GM12878 (cell line): ENCODE measurements around the gene NOS1. TPM values are rescaled to one million over a fixed set of nuclear protein-coding genes. Genes with fewer than 3 reads are reported as not detected.
"Not testable (repeated sequence)": the region's sequence is repeated elsewhere in the genome, so short reads cannot be mapped to it uniquely, and the experiment has no call there.

Experiments used
- ATAC-seq: fragments of 200-7000 bp; cut with Tn5 transposase; 3 replicates; pipeline ENCODE4 v1.9.1; 2020; ENCODE audit warnings: mild to moderate bottlenecking, moderate library complexity
- BruUV-seq: library from RNA; stranded (reverse); fragments of 400-500 nt; replicated peaks from 2 replicates; lab custom pipeline; 2021; lab: Mats Ljungman, UMichigan
- CTCF ChIA-PET: fragments of 300-600 bp; sonication (Branson Sonifier 250); formaldehyde crosslinking; extraction: SDS; loops from one replicate; lab custom pipeline; 2021; ENCODE audit warnings: inconsistent platforms; lab: Yijun Ruan, JAX
- POLR2A ChIA-PET: fragments of 350-600 bp; formaldehyde crosslinking; extraction: SDS; loops from one replicate; lab custom pipeline; 2021; ENCODE audit warnings: inconsistent platforms; lab: Charles Lee
- RAD21 ChIA-PET: fragments of 300-600 bp; sonication (Branson Sonifier 250); formaldehyde crosslinking; loops from one replicate; lab custom pipeline; 2023; ENCODE audit warnings: antibody characterized with exemption; ENCODE audit not compliant: unreplicated experiment; lab: Charles Lee
- SMC1A ChIA-PET: fragments of 300-600 bp; sonication (Branson Sonifier 250); formaldehyde crosslinking; loops from one replicate; lab custom pipeline; 2023; ENCODE audit not compliant: unreplicated experiment, uncharacterized antibody; lab: Charles Lee
- DNase-seq: peaks from one replicate; pipeline ENCODE4 v3.0.0-alpha.2; 2011; ENCODE audit warnings: low read depth, low spot score
- FAIRE-seq: peaks from 3 replicates; lab custom pipeline; 2011; peaks lifted over from hg19 to GRCh38; lab: Jason Lieb, UNC
- H2AFZ ChIP-seq: 2 replicates; pipeline ENCODE4 v1.6.0; 2011; ENCODE audit warnings: low read depth, low read length, control low read depth; ENCODE audit not compliant: control insufficient read depth
- H3K27ac ChIP-seq: 2 replicates; pipeline ENCODE4 v1.5.1; 2011; ENCODE audit warnings: control low read depth; ENCODE audit not compliant: control insufficient read depth, insufficient read depth
- H3K27me3 ChIP-seq, 2 experiments: replicated peaks in 1 of 2; 2 replicates each; pipeline versions ENCODE4 v1.6.0 to v1.6.1; 2011; ENCODE audit warnings: low read length in 1 of 2; ENCODE audit not compliant: control insufficient read depth in 2 of 2, insufficient read depth in 2 of 2
- H3K36me3 ChIP-seq, 2 experiments: 2 replicates each; pipeline ENCODE4 v1.5.1; 2011; ENCODE audit warnings: low read length in 1 of 2; ENCODE audit not compliant: control insufficient read depth in 2 of 2, insufficient read depth in 2 of 2
- H3K4me1 ChIP-seq: 2 replicates; pipeline ENCODE4 v1.6.1; 2011; ENCODE audit warnings: mild to moderate bottlenecking, low read length, moderate library complexity, mixed read lengths; ENCODE audit not compliant: control insufficient read depth, insufficient read depth
- H3K4me2 ChIP-seq: 2 replicates; pipeline ENCODE4 v1.6.0; 2011; ENCODE audit warnings: control low read depth; ENCODE audit not compliant: control insufficient read depth, insufficient read depth
- H3K4me3 ChIP-seq: fragments of 200-600 bp; sonication (generic); 2 replicates; pipeline ENCODE4 v1.5.1; 2016
- H3K79me2 ChIP-seq: 2 replicates; pipeline ENCODE4 v1.6.0; 2011; ENCODE audit warnings: low read length; ENCODE audit not compliant: control insufficient read depth, insufficient read depth
- H3K9ac ChIP-seq: 2 replicates; pipeline ENCODE4 v1.8.0; 2011; ENCODE audit warnings: low read length, control low read depth, mixed read lengths; ENCODE audit not compliant: control insufficient read depth, insufficient read depth
- H3K9me3 ChIP-seq: replicated peaks from 3 replicates; pipeline ENCODE4 v1.5.1; 2011; ENCODE audit warnings: mild to moderate bottlenecking, low read length; ENCODE audit not compliant: control insufficient read depth, insufficient read depth
- H4K20me1 ChIP-seq: 2 replicates; pipeline ENCODE4 v1.6.0; 2011; ENCODE audit not compliant: control insufficient read depth, insufficient read depth
- EED ChIP-seq: sonication (generic); IDR thresholded peaks from 2 replicates; pipeline ENCODE4 v1.6.1; 2016; ENCODE audit warnings: antibody characterized with exemption, low read depth
- HDAC2 ChIP-seq: fragments of 200-600 bp; sonication (generic); IDR thresholded peaks from 2 replicates; pipeline ENCODE4 v1.6.1; 2017
- JUND ChIP-seq: IDR thresholded peaks from 2 replicates; pipeline ENCODE4 v1.6.1; 2012; ENCODE audit warnings: low read depth, mild to moderate bottlenecking, low read length, improper control_type of control experiment, moderate library complexity
- NFIC ChIP-seq: IDR thresholded peaks from 2 replicates; pipeline ENCODE4 v1.6.1; 2012; ENCODE audit warnings: low read depth, mild to moderate bottlenecking, inconsistent platforms, low read length, moderate library complexity
- NRF1 ChIP-seq: conservative IDR thresholded peaks from 2 replicates; pipeline ENCODE4 v1.6.1; 2011; ENCODE audit warnings: mild to moderate bottlenecking, low read depth, low read length, improper control_type of control experiment
- RB1 ChIP-seq: fragments of 450-650 bp; formaldehyde crosslinking; IDR thresholded peaks from 2 replicates; pipeline ENCODE4 v1.6.1; 2017; ENCODE audit warnings: mild to moderate bottlenecking, borderline replicate concordance
- RUNX3 ChIP-seq: IDR thresholded peaks from 2 replicates; pipeline ENCODE4 v1.6.1; 2012; ENCODE audit warnings: low read length, inconsistent platforms
- SUZ12 ChIP-seq: fragments of 200-600 bp; sonication (generic); IDR thresholded peaks from one replicate; pipeline ENCODE4 v1.6.1; 2018; ENCODE audit warnings: antibody characterized with exemption, mild to moderate bottlenecking; ENCODE audit not compliant: unreplicated experiment
- TCF3 ChIP-seq: IDR thresholded peaks from 2 replicates; pipeline ENCODE4 v1.6.1; 2012; ENCODE audit warnings: low read depth, mild to moderate bottlenecking, low read length, borderline replicate concordance; ENCODE audit not compliant: insufficient read depth
- TCF7 ChIP-seq: IDR thresholded peaks from 2 replicates; pipeline ENCODE4 v1.6.1; 2014; ENCODE audit warnings: antibody characterized with exemption, borderline replicate concordance
- ZNF622 ChIP-seq: fragments of 450-650 bp; IDR thresholded peaks from 2 replicates; pipeline ENCODE4 v1.6.1; 2017; ENCODE audit warnings: mild to moderate bottlenecking, inconsistent platforms
- WGBS: methylation state at CpG from one replicate; pipeline ENCODE4 v1.1.6; 2016; ENCODE audit warnings: low lambda C conversion rate; ENCODE audit not compliant: insufficient replicate concordance, insufficient coverage; ENCODE audit errors: missing lambda C conversion rate; 5-methylcytosine and 5-hydroxymethylcytosine counted together
- in situ Hi-C: fragments of 300-500 bp; cut with MboI; formaldehyde crosslinking; loops from 9 replicates; pipeline ENCODE4 v1.14.3; 2018; ENCODE audit warnings: mixed read lengths
- intact Hi-C: fragments of 100-400 bp; cut with micrococcal nuclease; formaldehyde crosslinking; loops from one replicate; pipeline ENCODE4 v1.14.2; 2022; ENCODE audit not compliant: unreplicated experiment
- polyA plus RNA-seq, 11 experiments: library from polyadenylated mRNA; depleted of rRNA in 4 of 11; unstranded in 6 of 11; stranded (reverse) in 5 of 11; fragments of >200 nt; fragmentation: Nextera tagmentation in 4 of 11; fragmentation: Illumina TruSeq in 1 of 11; extraction: Ambion mirVana in 4 of 11; extraction: Trizol in 1 of 11; gene quantifications; 1 replicate in 1 of 11; 2 replicates in 10 of 11; pipeline versions ENCODE4 v1.2.1 to v1.2.3, GENCODE V29; 2011 to 2016; ENCODE audit warnings: inconsistent platforms in 2 of 11, missing spikeins in 2 of 11, low read depth in 1 of 11
- total RNA-seq, 4 experiments: library from RNA; depleted of rRNA in 3 of 4; stranded (reverse); fragments of >200 nt in 3 of 4; fragmentation: Illumina TruSeq in 1 of 4; extraction: Trizol in 1 of 4; gene quantifications; 2 replicates each; pipeline versions ENCODE4 v1.2.1 to v1.2.3, GENCODE V29; 2013 to 2021
- TF ChIP-seq, protein P1 (sequence below): fragments of 450-650 bp; IDR thresholded peaks from 2 replicates; pipeline ENCODE4 v1.6.1; 2016; ENCODE audit warnings: mild to moderate bottlenecking

The NOS1 gene
- total and polyA plus RNA-seq, 10 of the 15 experiments (the other 5 are each of a cell fraction or from before 2014, with no cell fraction given): under 0.01 to 0.04 (median 0.01) TPM; not detected in 7

DNA sequence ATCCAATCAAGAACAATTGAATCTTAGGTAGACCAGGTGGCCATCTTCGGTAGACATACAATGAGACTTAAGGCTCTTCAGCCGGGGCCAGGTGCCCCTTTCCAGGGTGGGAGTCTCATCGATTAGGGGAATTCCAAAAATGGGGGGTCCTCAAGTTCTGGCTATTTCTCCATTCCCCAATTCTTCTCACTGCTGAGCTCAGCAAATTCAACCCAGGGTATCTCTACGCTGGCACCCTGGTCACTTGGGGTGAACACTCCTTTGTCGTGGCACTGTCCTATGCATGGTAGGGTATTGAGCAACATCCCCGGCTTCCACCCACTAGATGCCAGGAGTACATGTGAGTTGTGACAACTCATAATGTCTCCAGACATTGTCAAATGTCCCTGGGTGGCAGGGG, 136.2 kb downstream of the NOS1 start (continued):
- TF ChIP-seq EED (no peak), TCF3 (no peak), TCF7 (no peak), NFIC (no peak), ZNF622 (no peak), SUZ12 (no peak), HDAC2 (no peak), RB1 (no peak), RUNX3 (no peak), JUND (no peak), NRF1 (no peak)
- TF ChIP-seq, protein P1, sequence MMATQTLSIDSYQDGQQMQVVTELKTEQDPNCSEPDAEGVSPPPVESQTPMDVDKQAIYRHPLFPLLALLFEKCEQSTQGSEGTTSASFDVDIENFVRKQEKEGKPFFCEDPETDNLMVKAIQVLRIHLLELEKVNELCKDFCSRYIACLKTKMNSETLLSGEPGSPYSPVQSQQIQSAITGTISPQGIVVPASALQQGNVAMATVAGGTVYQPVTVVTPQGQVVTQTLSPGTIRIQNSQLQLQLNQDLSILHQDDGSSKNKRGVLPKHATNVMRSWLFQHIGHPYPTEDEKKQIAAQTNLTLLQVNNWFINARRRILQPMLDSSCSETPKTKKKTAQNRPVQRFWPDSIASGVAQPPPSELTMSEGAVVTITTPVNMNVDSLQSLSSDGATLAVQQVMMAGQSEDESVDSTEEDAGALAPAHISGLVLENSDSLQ: no peak

DNA sequence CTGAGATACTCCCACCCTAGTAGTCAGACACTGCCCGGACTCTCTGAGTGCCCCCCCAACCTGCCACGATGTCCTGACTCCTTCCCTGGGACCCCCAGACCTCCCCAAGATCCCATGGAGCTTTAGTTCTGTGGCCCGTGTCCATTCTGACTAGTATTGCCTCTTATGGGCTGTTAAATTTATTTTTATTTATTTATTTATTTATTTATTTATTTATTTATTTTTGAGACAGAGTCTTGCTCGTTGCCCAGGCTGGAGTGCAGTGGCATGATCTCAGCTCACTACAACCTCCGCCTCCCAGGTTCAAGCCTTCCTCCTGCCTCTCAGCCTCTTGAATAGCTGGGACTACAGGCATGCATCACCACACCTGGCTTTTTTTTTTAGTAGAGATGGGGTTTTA, 140.5 kb downstream of the NOS1 start:
- SMC1A ChIA-PET: interaction anchor here (1.0 to 1.5 kb wide), 2 partner anchors 14 to 629 kb away, joined by 3 to 5 read pairs; no protein-coding TSS in a partner anchor
- POLR2A ChIA-PET, in situ Hi-C loops: not testable (repeated sequence)

More for the DNA sequence above, 140.5 kb downstream of the NOS1 start:
- H3K9me3 ChIP-seq, RAD21 ChIA-PET, BruUV-seq, H3K9ac ChIP-seq, H3K27me3 ChIP-seq, ATAC-seq, FAIRE-seq, H3K4me3 ChIP-seq, H3K79me2 ChIP-seq, H3K4me2 ChIP-seq, H3K27ac ChIP-seq, H3K36me3 ChIP-seq, H2AFZ ChIP-seq, intact Hi-C loops, H4K20me1 ChIP-seq, H3K4me1 ChIP-seq, DNase-seq: not testable (repeated sequence)
- CTCF ChIA-PET: interaction anchor here (0.6 to 1.5 kb wide), 5 partner anchors 10 to 637 kb away, joined by 4 to 5 read pairs (median 4); no protein-coding TSS in a partner anchor
- 30% methylated on average over 5 of the region's 5 CpGs for WGBS
